A549 (cell line): ENCODE data around the gene PMP22. TPM values are rescaled to one million over a fixed set of nuclear protein-coding genes. Genes with fewer than 3 reads are reported as not detected.
A peak's percentile ranks its signal among the peaks of the same experiment; 100 is the strongest.

Source experiments
- ATAC-seq, 2 experiments: fragments of 200-7000 bp in 1 of 2; fragments of >200 bp in 1 of 2; cut with Nextera tagmentation in 1 of 2; cut with Tn5 transposase in 1 of 2; 3 replicates each; pipeline versions ENCODE4 v1.8.0 to v1.9.1; 2018 to 2020; ENCODE audit warnings: mild to moderate bottlenecking in 1 of 2, moderate library complexity in 1 of 2
- CTCF ChIA-PET: fragments of 300-600 bp; sonication (Branson Sonifier 250); formaldehyde crosslinking; extraction: SDS; loops from one replicate; lab custom pipeline; 2021; ENCODE audit warnings: antibody characterized with exemption, inconsistent platforms; lab: Yijun Ruan, JAX
- POLR2A ChIA-PET: fragments of 350-600 bp; formaldehyde crosslinking; extraction: SDS; loops from one replicate; lab custom pipeline; 2021; ENCODE audit warnings: antibody characterized with exemption, inconsistent platforms; lab: Yijun Ruan, JAX
- DNase-seq, 2 experiments: peaks; one replicate each; pipeline versions ENCODE4 v3.0.0 to v3.0.0-alpha.2; 2011 to 2016; ENCODE audit warnings: low read depth in 1 of 2, low spot score in 1 of 2
- FAIRE-seq: peaks from 2 replicates; lab custom pipeline; 2011; peaks lifted over from hg19 to GRCh38; lab: Jason Lieb, UNC
- H3K27ac ChIP-seq, 2 experiments: fragments of >200 bp; sonication (Bioruptor Twin); formaldehyde crosslinking; 3 replicates each; pipeline ENCODE4 v1.5.1; 2016 to 2017
- H3K4me1 ChIP-seq: fragments of >200 bp; sonication (Bioruptor Twin); formaldehyde crosslinking; 3 replicates; pipeline ENCODE4 v1.6.1; 2016
- H3K4me2 ChIP-seq: fragments of >200 bp; sonication (Bioruptor Twin); formaldehyde crosslinking; 3 replicates; pipeline ENCODE4 v1.6.1; 2016
- H3K4me3 ChIP-seq: fragments of >200 bp; sonication (Bioruptor Twin); formaldehyde crosslinking; 3 replicates; pipeline ENCODE4 v1.5.1; 2016
- H3K9me3 ChIP-seq: fragments of >200 bp; sonication (Bioruptor Twin); formaldehyde crosslinking; 3 replicates; pipeline ENCODE4 v1.6.1; 2016
- CHD4 ChIP-seq: fragments of 200-600 bp; sonication (generic); IDR thresholded peaks from 2 replicates; pipeline ENCODE4 v1.6.1; 2016; ENCODE audit warnings: antibody characterized with exemption, mild to moderate bottlenecking, borderline replicate concordance
- EHF ChIP-seq: fragments of 250-450 bp; sonication (Bioruptor Pico); IDR thresholded peaks from 2 replicates; pipeline ENCODE4 v1.5.0; 2020; ENCODE audit warnings: mild to moderate bottlenecking
- EHMT2 ChIP-seq: fragments of 200-600 bp; sonication (generic); IDR thresholded peaks from 2 replicates; pipeline ENCODE4 v1.6.1; 2016; ENCODE audit warnings: antibody characterized with exemption, low read depth, mild to moderate bottlenecking, moderate library complexity
- EP300 ChIP-seq, 2 experiments: fragments of >200 bp; sonication (Bioruptor Twin); formaldehyde crosslinking; IDR thresholded peaks; 2 replicates in 1 of 2; 3 replicates in 1 of 2; pipeline ENCODE4 v1.6.1; 2016 to 2017
- FOSB ChIP-seq: fragments of 250-450 bp; sonication (Bioruptor Pico); IDR thresholded peaks from 2 replicates; pipeline ENCODE4 v1.5.0; 2020; ENCODE audit warnings: mild to moderate bottlenecking, moderate library complexity
- FOXS1 ChIP-seq: fragments of 250-450 bp; sonication (Bioruptor Pico); IDR thresholded peaks from 2 replicates; pipeline ENCODE4 v1.5.0; 2020; ENCODE audit warnings: mild to moderate bottlenecking, moderate library complexity
- GATA3 ChIP-seq: IDR thresholded peaks from 2 replicates; pipeline ENCODE4 v1.6.1; 2012; ENCODE audit warnings: borderline replicate concordance
- HDAC2 ChIP-seq: fragments of 200-600 bp; sonication (generic); IDR thresholded peaks from 2 replicates; pipeline ENCODE4 v1.6.1; 2016
- JUNB ChIP-seq: fragments of >200 bp; sonication (Bioruptor Twin); formaldehyde crosslinking; IDR thresholded peaks from 2 replicates; pipeline ENCODE4 v1.6.1; 2016
- NR3C1 ChIP-seq: fragments of >200 bp; sonication (Bioruptor Twin); formaldehyde crosslinking; IDR thresholded peaks from 3 replicates; pipeline ENCODE4 v1.6.1; 2017
- PHF8 ChIP-seq: fragments of 200-600 bp; sonication (generic); IDR thresholded peaks from 2 replicates; pipeline ENCODE4 v1.6.1; 2016; ENCODE audit warnings: low read depth, mild to moderate bottlenecking, antibody characterized with exemption, moderate library complexity, borderline replicate concordance
- RAD21 ChIP-seq, 2 experiments: fragments of >200 bp in 1 of 2; sonication (Bioruptor Twin) in 1 of 2; formaldehyde crosslinking in 1 of 2; IDR thresholded peaks in 1 of 2; conservative IDR thresholded peaks in 1 of 2; 2 replicates in 1 of 2; 3 replicates in 1 of 2; pipeline ENCODE4 v1.6.1; 2012 to 2018; ENCODE audit warnings: inconsistent platforms in 1 of 2
- RARB ChIP-seq: fragments of 250-450 bp; sonication (Bioruptor Pico); IDR thresholded peaks from 2 replicates; pipeline ENCODE4 v1.8.0; 2021; ENCODE audit warnings: mild to moderate bottlenecking, moderate library complexity
- SREBF2 ChIP-seq: fragments of 450-650 bp; IDR thresholded peaks from 2 replicates; pipeline ENCODE4 v1.6.1; 2014; ENCODE audit warnings: mild to moderate bottlenecking, moderate library complexity
- TFCP2L1 ChIP-seq: fragments of 250-450 bp; sonication (Bioruptor Pico); IDR thresholded peaks from 2 replicates; pipeline ENCODE4 v1.5.0; 2021; ENCODE audit warnings: mild to moderate bottlenecking
- ZC3H11A ChIP-seq: fragments of 450-650 bp; IDR thresholded peaks from 2 replicates; pipeline ENCODE4 v1.6.1; 2014; ENCODE audit warnings: antibody characterized with exemption, mild to moderate bottlenecking
- ZNF302 ChIP-seq: fragments of 250-450 bp; sonication (Bioruptor Pico); IDR thresholded peaks from 2 replicates; pipeline ENCODE4 v1.9.0; 2021; ENCODE audit warnings: inconsistent platforms, mild to moderate bottlenecking, moderate library complexity
- WGBS: methylation state at CpG from one replicate; pipeline ENCODE4 v1.1.6; 2017; ENCODE audit errors: missing lambda C conversion rate; 5-methylcytosine and 5-hydroxymethylcytosine counted together
- polyA plus RNA-seq, 4 experiments: library from polyadenylated mRNA; depleted of rRNA in 3 of 4; stranded (reverse); fragments of >200 nt; fragmentation: RNase III in 1 of 4; extraction: RNeasy Plus Mini Kit Qiagen cat#74134 plus additional on column Dnase treatment in 1 of 4; gene quantifications; 2 replicates in 3 of 4; 3 replicates in 1 of 4; pipeline ENCODE4 v1.2.3, GENCODE V29; 2011 to 2017
- TF ChIP-seq, protein P1 (sequence below): fragments of 250-450 bp; sonication (Bioruptor Pico); IDR thresholded peaks from 2 replicates; pipeline ENCODE4 v1.5.0; 2020; ENCODE audit warnings: low read depth, mild to moderate bottlenecking, moderate library complexity
- TF ChIP-seq, protein P2 (sequence below): fragments of >200 bp; sonication (Bioruptor Twin); formaldehyde crosslinking; IDR thresholded peaks from 3 replicates; pipeline ENCODE4 v1.6.1; 2016
- TF ChIP-seq, protein P3 (sequence below): fragments of 200-600 bp; sonication (generic); IDR thresholded peaks from 2 replicates; pipeline ENCODE4 v1.6.1; 2016; ENCODE audit warnings: antibody characterized with exemption, mild to moderate bottlenecking, moderate library complexity
- TF ChIP-seq, protein P4 (sequence below): IDR thresholded peaks from 2 replicates; pipeline ENCODE4 v1.6.1; 2012
- TF ChIP-seq, protein P5 (sequence below): fragments of 150-350 bp; IDR thresholded peaks from 2 replicates; pipeline ENCODE4 v1.6.1; 2014; ENCODE audit warnings: low read depth, mild to moderate bottlenecking, low read length

PMP22 gene
- polyA plus RNA-seq, 2 of the 4 experiments (the other 2 are of a cell fraction) = 40.1 to 102 TPM

DNA sequence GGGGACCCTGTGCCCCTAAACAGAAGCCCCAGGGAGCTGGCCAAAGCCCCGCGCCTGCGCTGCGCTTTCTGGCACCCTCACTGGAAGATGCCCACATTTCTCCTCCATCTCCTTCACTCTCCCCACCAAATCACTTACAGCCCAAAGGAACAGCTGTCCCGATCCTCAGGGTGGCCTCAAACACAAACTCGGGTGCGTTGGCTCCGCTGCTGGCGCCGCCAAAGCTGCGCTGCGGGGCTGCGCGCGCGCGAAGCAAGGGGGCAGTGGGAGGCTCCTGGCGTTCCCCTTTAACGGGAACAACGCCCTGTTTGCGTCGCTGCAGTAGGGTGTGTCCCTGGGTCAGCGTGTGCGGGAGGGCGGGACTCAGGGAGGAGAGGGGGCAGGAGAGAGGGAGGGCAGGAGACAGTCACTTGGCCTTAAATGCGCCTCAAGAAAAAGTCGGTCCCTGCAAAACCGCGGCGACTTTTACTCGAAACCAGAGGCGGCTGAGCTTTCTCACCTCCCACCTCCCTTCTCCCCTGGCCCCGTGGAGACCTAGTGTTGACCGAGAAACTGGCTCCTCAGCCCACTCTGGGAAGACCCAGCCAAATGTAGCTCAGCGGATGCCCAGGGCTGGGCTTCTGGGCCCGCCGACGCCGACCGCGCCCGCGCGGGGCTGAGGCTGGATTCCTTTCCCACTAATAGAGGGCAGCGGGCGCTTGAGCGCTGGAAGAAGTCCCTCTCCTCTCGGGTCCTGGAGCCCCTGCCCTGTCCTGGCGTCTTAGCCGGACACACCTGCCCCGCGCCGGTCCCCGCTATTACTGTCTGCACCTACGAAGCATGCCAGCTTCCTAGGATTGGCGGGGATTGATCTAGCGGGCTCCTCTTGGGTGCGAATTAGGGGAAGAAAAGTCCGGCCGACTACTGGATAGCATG lies 2.6 kb downstream of the PMP22 start (continued):
- TF ChIP-seq, protein P1, sequence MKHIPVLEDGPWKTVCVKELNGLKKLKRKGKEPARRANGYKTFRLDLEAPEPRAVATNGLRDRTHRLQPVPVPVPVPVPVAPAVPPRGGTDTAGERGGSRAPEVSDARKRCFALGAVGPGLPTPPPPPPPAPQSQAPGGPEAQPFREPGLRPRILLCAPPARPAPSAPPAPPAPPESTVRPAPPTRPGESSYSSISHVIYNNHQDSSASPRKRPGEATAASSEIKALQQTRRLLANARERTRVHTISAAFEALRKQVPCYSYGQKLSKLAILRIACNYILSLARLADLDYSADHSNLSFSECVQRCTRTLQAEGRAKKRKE = no peak
- TF ChIP-seq TFCP2L1 (CRISPR knock-in tag) = no peak; the same call in 1 of the 2 replicates
- no peak for TF ChIP-seq EHMT2
- no peak for TF ChIP-seq CHD4
- TF ChIP-seq RAD21 (conservative IDR thresholded peaks at IDR 0.05 in 1 of 2, IDR thresholded peaks at IDR 0.05 in 1 of 2) = peak in 1 of 2 experiments; percentile 40; a peak in 2 of 5 replicates
- TF ChIP-seq NR3C1 = no peak
- TF ChIP-seq, protein P2, sequence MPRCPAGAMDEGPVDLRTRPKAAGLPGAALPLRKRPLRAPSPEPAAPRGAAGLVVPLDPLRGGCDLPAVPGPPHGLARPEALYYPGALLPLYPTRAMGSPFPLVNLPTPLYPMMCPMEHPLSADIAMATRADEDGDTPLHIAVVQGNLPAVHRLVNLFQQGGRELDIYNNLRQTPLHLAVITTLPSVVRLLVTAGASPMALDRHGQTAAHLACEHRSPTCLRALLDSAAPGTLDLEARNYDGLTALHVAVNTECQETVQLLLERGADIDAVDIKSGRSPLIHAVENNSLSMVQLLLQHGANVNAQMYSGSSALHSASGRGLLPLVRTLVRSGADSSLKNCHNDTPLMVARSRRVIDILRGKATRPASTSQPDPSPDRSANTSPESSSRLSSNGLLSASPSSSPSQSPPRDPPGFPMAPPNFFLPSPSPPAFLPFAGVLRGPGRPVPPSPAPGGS = peak; percentile 75; the same call in 1 of the 3 replicates

DNA sequence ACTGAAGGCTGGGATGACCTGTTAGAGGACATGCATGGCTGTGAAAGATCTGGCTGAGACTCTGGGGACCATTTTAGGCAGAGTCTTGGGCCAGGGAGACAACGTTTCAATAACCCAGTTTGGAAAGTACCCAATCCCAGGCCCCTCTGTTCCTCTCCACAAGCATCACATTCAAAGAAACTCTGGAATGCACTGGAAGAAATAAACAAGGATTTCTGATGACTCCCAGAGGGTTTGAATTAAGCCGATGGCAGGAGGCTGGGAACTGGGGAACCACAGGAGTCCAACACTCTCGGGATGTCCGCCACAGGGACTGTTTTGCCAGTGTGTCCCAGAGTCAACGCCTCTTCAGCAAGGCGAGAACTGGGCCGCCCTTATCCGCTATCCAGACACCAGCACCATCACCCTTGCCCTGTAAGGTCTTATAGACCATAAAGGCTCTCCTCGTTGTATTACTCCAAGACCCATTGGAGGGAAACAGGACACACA lies 3.3 kb downstream of the PMP22 start:
- POLR2A ChIA-PET = interaction anchor here (1.2 to 1.5 kb wide), 2 partner anchors 28 to 241 kb away, joined by 5 to 7 read pairs; no protein-coding TSS in a partner anchor
- DNase-seq (peak; percentile 42 to 61), ATAC-seq (peak; percentile 31 to 38), FAIRE-seq (no peak)
- Histone ChIP-seq H3K4me1 (peaks cover 35% of the 10 kb centered on the region), H3K4me2 (peak overlapping the region; percentile 94), H3K4me3 (peak overlapping the region; percentile 70), H3K27ac (peak overlapping the region; percentile 80 to 87), H3K9me3 (no peaks in the 10 kb centered on the region)
- CTCF ChIA-PET = interaction anchor here (0.6 to 3.7 kb wide), 34 partner anchors 11 to 264 kb away, joined by 3 to 64 read pairs (median 3); no protein-coding TSS in a partner anchor
- WGBS = under 1% methylated on average over 9 of the region's 9 CpGs
- TF ChIP-seq, protein P3, sequence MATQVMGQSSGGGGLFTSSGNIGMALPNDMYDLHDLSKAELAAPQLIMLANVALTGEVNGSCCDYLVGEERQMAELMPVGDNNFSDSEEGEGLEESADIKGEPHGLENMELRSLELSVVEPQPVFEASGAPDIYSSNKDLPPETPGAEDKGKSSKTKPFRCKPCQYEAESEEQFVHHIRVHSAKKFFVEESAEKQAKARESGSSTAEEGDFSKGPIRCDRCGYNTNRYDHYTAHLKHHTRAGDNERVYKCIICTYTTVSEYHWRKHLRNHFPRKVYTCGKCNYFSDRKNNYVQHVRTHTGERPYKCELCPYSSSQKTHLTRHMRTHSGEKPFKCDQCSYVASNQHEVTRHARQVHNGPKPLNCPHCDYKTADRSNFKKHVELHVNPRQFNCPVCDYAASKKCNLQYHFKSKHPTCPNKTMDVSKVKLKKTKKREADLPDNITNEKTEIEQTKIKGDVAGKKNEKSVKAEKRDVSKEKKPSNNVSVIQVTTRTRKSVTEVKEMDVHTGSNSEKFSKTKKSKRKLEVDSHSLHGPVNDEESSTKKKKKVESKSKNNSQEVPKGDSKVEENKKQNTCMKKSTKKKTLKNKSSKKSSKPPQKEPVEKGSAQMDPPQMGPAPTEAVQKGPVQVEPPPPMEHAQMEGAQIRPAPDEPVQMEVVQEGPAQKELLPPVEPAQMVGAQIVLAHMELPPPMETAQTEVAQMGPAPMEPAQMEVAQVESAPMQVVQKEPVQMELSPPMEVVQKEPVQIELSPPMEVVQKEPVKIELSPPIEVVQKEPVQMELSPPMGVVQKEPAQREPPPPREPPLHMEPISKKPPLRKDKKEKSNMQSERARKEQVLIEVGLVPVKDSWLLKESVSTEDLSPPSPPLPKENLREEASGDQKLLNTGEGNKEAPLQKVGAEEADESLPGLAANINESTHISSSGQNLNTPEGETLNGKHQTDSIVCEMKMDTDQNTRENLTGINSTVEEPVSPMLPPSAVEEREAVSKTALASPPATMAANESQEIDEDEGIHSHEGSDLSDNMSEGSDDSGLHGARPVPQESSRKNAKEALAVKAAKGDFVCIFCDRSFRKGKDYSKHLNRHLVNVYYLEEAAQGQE = 0 out of 2 replicates have a peak, but pooled peaks have one; percentile 28
- TF ChIP-seq GATA3 = no peak
- TF ChIP-seq, protein P4, sequence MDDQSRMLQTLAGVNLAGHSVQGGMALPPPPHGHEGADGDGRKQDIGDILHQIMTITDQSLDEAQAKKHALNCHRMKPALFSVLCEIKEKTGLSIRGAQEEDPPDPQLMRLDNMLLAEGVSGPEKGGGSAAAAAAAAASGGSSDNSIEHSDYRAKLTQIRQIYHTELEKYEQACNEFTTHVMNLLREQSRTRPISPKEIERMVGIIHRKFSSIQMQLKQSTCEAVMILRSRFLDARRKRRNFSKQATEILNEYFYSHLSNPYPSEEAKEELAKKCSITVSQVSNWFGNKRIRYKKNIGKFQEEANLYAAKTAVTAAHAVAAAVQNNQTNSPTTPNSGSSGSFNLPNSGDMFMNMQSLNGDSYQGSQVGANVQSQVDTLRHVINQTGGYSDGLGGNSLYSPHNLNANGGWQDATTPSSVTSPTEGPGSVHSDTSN = no peak
- no peak for TF ChIP-seq SREBF2
- no peak for TF ChIP-seq ZC3H11A
- TF ChIP-seq ZNF302 = no peak
- TF ChIP-seq FOXS1 (CRISPR knock-in tag) = no peak
- TF ChIP-seq HDAC2 = peak; percentile 86; the same call in 1 of the 2 replicates
- TF ChIP-seq, protein P5, sequence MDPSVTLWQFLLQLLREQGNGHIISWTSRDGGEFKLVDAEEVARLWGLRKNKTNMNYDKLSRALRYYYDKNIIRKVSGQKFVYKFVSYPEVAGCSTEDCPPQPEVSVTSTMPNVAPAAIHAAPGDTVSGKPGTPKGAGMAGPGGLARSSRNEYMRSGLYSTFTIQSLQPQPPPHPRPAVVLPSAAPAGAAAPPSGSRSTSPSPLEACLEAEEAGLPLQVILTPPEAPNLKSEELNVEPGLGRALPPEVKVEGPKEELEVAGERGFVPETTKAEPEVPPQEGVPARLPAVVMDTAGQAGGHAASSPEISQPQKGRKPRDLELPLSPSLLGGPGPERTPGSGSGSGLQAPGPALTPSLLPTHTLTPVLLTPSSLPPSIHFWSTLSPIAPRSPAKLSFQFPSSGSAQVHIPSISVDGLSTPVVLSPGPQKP = no peak
- no peak for TF ChIP-seq JUNB
- 0 out of 2 replicates have a peak, but pooled peaks have one; percentile 19 for TF ChIP-seq PHF8
- 0 out of 2 replicates have a peak, but pooled peaks have one; percentile 11 for TF ChIP-seq RARB (CRISPR knock-in tag)
- TF ChIP-seq EP300 (IDR thresholded peaks at IDR 0.05) = no peak
- peak; percentile 23; the same call in 1 of the 2 replicates for TF ChIP-seq FOSB (CRISPR knock-in tag)
- no peak for TF ChIP-seq EHF (CRISPR knock-in tag)
